ENCODE data around the gene POM121C.
"Not testable (repeated sequence)": the region's sequence is repeated elsewhere in the genome, so short reads cannot be mapped to it uniquely, and the experiment has no call there.

DNA sequence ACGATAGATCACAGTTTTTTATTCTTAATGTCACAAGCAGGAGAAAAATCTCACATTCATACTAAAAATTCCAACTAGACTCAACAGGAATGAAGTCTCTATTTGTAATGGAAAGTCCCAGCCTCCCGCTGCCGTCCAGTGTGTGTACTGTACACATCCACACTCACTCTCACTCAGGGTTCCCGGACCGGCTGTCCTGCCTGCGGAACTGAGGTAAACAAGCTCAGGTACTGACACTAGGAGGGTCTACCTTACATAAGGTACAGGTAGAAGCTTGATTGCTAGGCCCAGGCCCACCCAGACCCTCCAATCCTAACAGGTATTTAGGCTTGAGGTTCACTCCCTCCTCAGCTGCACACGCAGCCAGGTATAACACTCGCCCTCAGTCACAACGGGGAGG is 69.3 kb downstream of the POM121C start:
- TF ChIP-seq, protein P1, sequence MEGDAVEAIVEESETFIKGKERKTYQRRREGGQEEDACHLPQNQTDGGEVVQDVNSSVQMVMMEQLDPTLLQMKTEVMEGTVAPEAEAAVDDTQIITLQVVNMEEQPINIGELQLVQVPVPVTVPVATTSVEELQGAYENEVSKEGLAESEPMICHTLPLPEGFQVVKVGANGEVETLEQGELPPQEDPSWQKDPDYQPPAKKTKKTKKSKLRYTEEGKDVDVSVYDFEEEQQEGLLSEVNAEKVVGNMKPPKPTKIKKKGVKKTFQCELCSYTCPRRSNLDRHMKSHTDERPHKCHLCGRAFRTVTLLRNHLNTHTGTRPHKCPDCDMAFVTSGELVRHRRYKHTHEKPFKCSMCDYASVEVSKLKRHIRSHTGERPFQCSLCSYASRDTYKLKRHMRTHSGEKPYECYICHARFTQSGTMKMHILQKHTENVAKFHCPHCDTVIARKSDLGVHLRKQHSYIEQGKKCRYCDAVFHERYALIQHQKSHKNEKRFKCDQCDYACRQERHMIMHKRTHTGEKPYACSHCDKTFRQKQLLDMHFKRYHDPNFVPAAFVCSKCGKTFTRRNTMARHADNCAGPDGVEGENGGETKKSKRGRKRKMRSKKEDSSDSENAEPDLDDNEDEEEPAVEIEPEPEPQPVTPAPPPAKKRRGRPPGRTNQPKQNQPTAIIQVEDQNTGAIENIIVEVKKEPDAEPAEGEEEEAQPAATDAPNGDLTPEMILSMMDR (IDR thresholded peaks at IDR 0.05), result not testable (repeated sequence)
- TF ChIP-seq POLR2AphosphoS5, EP300, POLR2A (IDR thresholded peaks at IDR 0.05): not testable (repeated sequence)
